ENCODE results near the gene ITGA7.

DNA sequence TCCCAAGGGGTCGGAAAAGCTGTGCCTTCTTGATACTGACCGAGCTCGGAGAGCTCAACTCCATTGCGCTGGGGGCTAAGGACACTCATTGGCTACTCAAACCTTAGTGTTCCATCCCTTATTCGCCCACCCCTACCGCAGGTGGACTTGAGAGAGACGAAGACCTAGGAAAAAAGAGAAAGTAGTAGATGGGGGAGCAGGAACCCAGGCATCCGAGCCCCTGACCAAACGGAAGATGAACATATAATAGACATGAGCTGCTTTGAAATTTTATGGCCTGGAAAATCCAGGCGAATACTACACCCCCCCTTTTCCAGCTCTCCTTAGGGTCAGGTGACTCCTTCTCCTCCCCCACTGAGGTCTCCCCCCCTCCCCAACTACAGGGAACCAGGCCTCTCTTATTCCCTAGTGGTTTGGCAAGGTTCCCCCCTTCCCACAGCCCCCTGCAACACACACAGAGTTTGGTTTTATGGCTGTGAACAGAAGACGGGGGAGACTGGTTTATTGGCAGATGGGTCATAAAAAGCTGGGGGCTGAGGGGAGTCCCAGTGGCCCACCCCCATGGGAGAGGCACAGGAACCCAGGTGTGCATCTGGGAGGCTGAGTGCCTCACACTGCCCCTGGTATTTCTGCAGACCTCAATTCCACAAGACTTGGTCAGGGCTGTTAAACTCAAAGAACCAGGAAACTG, 36.8 kb upstream of the ITGA7 start:
- TF ChIP-seq, protein P1, sequence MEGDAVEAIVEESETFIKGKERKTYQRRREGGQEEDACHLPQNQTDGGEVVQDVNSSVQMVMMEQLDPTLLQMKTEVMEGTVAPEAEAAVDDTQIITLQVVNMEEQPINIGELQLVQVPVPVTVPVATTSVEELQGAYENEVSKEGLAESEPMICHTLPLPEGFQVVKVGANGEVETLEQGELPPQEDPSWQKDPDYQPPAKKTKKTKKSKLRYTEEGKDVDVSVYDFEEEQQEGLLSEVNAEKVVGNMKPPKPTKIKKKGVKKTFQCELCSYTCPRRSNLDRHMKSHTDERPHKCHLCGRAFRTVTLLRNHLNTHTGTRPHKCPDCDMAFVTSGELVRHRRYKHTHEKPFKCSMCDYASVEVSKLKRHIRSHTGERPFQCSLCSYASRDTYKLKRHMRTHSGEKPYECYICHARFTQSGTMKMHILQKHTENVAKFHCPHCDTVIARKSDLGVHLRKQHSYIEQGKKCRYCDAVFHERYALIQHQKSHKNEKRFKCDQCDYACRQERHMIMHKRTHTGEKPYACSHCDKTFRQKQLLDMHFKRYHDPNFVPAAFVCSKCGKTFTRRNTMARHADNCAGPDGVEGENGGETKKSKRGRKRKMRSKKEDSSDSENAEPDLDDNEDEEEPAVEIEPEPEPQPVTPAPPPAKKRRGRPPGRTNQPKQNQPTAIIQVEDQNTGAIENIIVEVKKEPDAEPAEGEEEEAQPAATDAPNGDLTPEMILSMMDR (conservative IDR thresholded peaks at IDR 0.05 in 1 of 2, IDR thresholded peaks at IDR 0.05 in 1 of 2; ENCODE audit: extremely low read depth in 1 of 2, insufficient read depth in 1 of 2, low read depth in 1 of 2, low read length in 2 of 2), result no peak
- TF ChIP-seq EZH2 (IDR thresholded peaks at IDR 0.05; ENCODE audit: borderline replicate concordance, low read length), result no peak
